ENCODE measurements around the gene OLA1.

Gene OLA1

DNA sequence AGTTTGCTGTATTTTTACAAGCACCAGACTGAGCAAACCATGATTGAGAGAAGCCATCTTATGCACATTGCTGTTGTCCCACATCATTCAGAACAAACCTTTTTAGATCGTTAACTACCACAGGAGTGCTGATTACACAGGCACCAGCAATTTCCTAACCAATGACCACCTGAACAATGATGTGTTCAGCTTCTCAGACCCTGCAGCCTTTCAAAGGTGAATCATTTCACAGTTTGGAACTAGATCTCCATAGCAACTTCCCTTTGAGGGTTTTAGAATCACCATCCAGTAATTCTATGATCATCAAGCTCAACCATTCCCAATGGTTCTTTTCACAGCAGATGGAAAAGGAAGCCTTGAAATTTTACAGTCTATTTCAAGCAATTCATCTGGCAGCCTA is 71.4 kb downstream of the OLA1 start:
- DNase-seq, result peak; percentile 52

DNA sequence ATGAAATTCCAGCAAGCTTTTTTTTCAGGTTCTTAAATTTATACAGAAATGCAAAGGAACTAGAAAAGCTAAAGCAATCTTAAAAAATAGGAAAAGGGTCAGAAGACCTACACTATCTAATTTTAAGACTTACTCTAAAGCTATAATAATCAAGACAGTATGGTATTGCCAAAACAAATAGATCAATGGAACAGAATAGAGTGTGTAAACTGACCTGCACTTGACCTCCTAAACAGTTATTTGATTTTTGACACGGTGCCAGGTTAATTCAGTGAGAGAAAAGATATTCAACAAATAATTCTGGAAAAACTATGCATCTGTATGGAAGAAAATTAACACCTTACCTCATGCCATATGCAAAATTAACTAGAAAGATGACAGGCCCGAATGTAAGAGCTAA is 73.6 kb downstream of the OLA1 start:
- DNase-seq, result no peak

DNA sequence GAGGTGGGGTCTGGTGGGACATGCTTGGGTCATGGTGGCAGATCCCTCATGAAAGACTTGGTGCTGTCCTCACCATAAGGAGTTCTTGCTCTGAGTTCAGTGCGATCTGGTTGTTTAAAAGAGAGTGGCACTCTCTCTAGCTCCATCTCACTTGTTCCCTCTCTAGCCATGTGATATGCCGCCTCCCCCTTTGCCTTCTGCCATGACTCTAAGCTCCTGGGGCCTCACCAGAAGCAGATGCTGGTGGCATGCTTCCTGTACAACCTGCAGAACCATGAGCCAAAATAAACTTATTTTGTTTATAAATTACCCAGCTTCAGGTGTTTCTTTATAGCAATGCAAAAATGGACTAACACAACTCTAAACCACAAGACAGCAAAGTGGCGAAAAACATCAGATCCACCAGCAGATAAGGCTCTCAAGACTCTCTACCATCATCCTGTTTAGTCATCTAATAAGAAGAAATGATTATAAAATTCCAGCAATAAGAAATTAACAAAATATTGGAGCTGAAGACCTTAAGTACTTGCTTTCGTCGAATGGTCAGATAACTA is 75.5 kb downstream of the OLA1 start:
- no peak for DNase-seq

DNA sequence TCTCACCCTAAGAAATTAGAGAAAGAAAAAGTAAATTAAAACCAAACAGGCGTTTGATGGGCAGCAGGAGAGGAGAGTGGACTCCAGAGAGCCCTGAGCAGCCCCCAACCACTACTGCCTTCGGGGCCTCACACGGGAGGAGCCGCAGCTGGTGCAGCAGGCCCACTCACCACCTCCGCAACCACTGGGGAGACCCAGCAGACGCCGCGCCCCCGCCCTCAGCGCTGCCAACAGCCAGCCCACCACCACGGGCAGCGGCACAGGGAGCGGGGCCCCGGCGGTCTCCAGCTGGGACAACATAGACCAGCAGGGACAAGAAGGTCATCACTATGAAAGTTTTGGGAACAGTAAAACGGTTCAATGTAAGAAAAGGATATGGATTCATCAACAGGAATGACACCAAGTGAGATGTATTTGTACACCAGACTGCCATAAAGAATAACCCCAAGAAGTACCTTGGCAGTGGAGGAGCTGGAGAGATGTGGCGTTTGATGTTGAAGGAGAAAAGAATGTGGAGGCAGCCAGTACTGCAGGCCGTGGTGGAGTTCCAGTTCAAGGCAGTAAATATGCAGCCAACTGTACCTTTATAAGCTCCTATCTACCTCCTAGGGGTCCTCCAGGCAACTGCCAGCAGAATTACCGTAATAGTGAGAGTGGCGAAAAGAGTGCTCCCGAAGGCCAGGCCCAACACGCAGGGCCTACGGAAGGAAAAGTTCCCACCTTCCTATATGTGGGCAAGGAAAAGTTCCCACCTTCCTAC is 76.5 kb downstream of the OLA1 start:
- no peak for DNase-seq

DNA sequence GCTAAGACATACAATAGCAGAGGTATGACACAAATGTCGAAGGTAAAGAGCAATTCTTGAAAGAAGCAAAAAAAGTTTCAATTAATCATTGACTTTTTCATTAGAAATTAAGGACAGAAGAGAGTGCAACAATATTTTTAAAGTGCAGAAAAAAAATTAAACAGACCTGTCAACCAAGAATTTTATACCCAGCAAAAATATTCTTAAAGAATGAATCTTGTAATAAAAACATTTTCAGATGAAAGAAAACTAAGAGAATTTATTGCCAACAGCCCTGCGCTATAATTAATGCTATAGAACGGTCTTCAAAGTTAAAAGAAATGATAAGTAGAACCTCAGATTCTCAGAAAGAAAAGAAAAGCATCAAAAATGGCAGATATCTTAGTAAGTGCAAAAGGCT is 79.0 kb downstream of the OLA1 start:
- DNase-seq, result no peak

DNA sequence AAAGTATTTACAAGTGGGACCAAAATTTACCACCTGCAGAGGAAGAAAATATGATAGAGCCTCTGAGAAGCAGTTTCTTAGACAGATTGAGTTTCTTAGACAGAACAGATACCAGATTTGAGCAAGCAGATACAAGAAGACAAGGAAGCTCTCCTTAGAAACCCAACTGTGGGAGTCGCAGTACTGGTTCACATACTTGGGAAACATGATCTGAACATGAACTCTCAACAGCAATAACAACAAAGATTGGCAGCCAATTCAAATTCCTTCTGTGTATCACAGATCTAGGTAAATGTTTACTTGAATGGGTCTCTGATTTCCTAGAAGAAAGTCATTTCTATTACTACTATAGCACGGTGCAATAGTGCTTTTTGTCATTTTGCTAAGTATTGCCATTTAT is 82.1 kb downstream of the OLA1 start:
- DNase-seq, result no peak

DNA sequence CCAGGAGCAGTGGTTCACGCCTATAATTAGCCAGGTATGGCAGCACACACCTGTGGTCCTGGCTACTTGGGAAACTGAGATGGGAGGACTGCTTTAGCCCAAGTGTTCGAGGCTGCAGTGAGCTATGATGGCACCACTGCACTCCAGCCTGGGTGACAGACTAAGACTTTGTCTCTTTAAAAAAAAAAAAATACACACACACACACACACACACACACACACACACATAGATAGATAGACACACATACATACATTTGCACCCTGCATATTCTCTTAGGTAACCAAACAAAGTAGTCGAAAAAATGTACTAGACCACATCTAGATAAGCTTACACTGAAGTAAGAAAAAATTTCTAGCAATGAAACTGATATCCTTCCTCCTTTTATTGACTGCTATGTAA is 86.8 kb downstream of the OLA1 start:
- no peak for DNase-seq

DNA sequence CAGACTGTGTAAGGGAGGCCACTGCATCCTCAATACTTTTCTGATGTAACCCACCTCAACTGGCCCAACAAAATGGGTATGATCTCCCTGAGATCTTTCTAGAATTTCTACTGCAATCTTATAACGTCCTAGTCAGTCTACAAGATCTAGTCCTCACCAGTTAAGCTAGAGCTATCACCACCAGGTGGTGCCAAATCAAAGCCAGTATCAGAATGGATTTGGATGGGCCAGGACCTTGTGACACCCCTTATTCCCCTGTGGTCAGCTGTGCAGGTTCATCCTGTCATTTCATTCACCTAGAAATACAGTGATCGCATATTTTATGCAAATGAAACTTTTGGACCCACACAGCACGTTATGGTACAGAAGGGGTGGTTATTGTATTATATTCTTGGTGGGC is 90.3 kb downstream of the OLA1 start:
- no peak for DNase-seq

DNA sequence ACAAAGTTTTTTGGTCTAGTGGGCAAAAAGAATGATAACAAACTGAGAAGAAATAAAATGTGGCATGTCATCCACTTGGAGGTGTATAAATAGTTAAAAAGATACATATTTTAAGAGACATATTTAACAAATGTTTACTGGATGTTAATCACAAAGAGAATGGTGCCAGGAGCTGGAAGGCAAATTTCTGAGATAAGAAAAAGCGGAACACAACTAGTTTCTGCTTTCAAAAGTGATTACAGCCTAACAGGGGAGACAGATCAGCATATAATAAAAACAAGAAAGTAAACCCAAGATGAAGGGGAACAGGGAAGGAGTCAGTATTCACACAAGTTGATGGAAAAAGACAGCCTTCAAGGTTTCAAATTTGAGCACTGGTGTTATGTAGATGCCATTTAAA is 91.3 kb downstream of the OLA1 start:
- no peak for DNase-seq

DNA sequence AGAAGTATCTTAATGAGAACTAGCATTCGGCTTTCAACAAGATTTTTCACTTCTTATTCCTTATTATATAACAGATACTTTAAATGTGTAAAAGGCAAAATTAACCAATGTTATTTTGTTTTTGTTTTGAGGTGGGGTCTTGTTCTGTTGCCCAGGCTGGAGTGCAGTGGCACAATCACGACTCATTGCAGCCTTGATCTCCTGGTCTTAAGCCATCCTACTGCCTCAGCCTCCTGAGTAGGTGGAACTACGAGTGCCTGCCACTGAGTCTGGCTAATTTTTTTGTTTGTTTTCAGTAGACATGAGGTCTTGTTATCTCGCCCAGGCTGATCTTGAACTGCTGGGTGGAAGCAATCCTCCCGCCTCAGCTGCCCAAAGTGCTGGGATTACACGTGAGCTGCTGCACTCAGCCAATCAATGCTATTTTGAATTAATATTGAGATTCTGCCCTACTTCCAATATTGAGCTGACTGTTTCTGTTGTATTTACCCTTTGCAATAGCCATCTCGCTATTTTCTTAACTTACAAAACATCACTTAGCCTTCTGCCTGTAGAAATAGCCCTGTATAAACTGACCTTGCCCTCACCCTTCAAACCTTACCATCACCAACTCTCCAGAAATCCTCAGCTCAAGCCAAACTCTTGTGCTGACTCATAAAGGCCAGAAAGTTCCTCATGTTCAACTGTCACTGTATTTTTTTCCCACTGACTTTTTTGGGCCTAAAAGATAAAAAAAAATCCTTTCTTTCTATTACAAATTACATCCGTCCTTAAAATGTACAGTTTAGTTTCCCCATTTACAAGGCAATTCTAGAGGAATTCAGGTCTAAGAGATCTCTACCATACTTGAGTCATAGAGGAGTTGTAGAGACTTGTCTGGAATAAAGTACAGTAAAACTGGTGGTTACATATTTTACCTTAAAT is 94.3 kb downstream of the OLA1 start:
- no peak for DNase-seq

DNA sequence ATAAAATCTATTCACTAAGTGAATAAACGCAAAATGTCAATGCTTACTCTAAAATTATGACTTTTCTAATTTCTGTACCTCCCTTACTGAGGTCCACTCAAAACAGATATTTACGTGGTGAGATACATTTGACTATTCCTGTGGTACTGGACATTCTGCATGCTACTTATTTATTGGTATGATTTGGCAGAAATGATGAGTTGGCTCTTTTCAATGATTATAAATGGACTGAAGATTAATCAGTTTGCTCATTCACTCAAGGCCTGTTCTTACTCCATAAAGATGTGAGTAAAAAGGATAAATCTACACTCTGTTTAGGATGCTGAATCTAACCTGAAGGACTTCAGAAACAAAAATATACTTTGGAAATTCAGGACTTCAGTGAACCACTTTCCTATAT is 98.8 kb downstream of the OLA1 start:
- DNase-seq, result no peak

DNA sequence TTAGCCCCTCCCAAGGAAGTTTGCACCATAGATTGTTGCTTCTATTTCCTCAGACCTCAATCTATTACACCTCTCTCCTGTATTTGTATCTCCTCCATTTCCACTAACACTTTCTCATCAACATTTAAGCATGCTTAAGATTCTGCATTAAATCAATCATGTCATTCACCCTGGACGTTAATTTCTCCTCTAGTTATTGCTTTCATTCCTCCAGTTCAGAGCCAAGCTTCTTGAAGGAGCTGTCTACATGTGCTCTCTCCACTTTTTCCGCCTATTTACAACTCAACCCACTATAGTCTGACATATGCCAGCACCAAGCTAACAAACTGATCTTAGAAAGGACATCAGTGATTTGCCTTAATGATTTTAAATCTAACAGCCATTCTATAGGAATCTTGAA is 99.5 kb downstream of the OLA1 start:
- no peak for DNase-seq

DNA sequence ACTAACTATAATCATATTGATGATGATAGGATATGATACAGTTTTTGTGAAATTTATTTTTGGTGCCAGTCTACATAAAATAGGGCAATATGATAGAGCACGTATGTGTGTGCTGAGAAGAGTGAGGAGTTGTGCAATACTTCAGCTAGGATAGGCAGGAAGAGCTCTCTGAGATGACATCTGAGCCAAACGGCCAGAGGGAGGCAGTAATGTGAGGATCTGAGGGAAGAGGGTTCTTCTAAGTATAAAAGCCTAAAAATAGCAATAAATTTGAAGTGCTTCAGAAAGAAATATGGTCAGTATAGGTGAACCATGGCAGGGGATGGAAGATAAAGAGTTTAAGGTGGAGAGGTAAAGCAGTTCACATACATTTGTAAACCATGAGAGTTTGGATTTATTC is 102.5 kb downstream of the OLA1 start:
- DNase-seq, result no peak

DNA sequence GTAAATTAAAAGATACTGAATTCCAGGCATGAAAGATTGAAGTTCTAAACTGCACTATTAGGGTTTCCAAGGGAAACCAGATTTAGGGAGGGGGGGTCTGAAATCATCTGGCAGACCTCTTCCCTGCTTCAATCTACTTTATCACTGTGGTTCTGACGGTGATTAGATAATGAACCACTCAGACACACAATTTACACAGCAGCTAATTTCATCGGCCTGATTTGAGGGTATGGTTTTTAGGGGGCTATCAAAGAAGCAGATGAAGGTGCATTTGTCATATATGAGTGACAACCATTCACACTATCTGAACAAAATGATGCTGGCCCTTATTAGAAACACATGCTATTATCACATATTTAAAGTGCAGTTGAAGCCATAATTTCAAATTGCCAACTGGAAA is 106.0 kb downstream of the OLA1 start:
- no peak for DNase-seq

DNA sequence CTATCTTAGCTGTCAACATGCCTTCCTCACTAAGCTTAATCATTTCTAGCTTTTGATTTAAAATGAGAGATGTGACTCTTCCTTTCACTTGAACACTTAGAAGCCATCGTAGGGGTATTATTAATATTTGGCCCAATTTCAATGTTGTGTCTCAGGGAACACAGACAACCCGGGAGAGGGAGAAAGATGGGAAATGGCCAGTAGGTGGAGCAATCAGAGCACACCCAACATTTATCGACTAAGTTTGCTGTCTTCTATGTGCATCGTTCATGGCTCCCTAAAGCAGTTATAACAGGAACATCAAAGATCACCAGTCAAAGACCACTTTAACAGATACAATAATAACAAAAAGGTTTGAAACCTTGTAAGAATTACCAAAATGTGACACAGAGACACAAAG is 110.2 kb downstream of the OLA1 start:
- no peak for DNase-seq

DNA sequence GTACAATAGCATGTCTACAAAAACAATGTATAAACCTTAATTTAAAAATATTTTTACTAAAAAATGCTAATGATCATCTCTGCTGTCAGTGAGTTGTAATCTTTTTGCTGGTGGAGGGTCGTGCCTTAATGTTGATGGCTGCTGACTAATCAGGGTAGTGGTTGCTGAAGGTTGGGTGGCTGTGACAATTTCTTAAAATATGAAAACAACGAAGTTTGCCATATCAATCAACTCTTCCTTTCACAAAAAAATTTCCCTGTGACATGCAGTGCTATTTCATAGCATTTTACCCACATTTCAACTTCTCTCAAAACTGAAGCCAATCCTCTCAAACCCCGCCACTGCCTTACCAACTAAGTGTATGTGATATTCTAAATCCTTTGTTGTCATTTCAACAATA is 112.4 kb downstream of the OLA1 start:
- no peak for DNase-seq

DNA sequence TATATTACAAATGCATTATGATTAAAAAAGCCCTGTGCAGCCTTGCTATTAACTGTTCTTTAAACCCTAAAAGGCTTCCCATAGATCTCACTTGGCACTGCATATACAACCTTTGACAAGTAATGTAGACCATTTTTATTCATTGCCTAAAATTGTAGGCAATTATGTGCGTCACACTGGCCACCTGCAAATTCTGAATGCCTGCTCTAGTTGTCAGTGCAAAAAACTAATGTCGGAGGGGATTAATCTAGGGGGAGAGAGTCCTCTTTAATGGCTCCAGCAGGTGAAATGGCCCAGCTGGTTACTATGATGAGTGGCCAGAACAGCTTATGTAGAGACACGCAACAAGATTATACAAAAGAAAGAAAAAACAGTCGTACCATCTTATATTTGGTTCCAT is 123.2 kb downstream of the OLA1 start:
- DNase-seq, result peak; percentile 82

DNA sequence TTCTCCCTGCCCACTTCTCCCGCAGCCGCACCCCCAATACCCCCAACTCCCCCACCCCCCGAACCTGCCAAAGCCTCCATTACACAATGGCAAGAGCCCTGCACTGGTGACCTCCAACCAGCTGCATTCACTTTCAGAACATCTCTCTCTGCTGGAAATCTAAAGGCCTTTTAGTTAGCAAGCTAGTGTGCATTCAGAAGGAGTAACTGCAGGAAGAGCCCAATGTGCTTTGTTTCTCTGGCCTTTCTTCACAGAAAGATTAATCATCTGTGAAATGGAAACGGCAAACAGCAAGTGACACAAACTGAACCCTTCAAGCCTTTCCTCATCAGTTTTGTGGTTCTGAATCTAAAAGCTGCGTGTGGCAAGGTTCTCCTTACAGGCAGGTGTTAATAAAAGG is 124.2 kb downstream of the OLA1 start:
- DNase-seq, result peak; percentile 57

DNA sequence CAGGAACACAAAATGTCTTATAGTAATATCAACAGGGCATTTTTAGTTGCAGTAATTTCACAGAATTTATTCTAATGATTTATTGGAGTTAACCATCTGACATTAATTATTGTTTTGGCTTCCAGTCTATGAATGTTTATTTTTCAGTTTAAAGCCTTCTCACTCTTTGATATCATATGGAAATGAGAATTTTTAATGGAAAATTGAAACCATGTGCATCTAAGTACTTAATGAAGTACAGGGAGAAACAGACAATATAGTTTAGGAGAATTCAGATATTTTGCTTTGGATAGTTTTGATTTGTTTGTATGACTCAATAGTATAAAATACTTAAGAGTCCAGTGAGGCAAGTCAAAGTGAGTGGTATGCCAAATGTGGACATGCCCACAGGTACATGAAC is 126.1 kb downstream of the OLA1 start:
- no peak for DNase-seq

DNA sequence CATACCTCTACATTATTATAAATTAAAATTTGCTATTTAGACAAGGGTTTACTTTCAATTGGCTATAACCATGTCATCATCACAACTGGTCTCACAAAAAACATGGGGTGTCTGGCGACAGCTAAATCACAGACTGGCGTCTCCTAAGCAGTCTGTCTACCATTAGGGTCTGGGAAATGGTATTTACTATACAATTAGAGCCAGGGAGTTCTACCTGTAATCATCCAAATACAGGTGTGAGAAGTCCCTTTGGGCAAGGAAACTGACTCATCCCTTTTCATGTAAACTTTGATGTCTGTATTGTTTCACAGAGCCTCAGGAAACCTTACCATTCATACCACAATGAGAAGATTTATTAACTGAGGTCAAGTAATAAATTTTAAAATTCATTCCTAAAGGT is 126.7 kb downstream of the OLA1 start:
- DNase-seq, result no peak

DNA sequence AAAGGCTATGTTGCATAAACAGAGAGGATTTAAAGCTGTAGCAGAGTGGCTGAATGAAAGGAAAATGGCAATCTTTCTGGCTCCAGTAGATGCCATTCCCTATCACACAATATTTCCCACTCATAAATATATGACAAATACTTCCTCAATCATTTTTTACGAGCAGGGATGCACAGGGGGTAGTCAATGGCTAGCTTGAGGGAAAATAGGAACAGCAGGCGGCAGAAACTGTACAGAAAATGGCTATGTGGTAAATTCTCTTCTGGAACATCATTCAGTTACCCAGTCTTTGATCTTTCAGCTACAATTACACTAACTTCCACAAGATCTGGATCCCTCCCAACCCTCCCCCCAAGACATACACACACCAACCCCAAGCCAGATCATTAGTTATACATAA is 127.2 kb downstream of the OLA1 start:
- DNase-seq, result no peak

DNA sequence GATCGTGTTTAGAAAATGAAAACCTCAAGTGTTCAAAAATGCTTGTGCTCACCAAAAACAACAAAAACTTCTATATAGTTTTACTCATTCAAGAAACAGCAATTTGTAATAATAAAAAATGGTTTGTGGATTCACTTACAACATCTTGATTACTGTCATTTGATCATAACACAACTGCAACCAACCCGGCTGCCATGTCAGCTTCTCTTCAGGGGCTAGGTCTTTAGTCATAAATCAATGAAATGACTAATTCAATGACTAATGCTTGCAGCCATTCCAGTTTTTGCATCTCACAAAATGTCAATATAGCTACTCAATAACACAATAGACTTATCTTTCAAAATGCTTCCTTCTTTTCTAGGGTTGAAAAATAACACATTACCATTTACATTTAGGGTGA is 128.0 kb downstream of the OLA1 start:
- DNase-seq, result no peak

DNA sequence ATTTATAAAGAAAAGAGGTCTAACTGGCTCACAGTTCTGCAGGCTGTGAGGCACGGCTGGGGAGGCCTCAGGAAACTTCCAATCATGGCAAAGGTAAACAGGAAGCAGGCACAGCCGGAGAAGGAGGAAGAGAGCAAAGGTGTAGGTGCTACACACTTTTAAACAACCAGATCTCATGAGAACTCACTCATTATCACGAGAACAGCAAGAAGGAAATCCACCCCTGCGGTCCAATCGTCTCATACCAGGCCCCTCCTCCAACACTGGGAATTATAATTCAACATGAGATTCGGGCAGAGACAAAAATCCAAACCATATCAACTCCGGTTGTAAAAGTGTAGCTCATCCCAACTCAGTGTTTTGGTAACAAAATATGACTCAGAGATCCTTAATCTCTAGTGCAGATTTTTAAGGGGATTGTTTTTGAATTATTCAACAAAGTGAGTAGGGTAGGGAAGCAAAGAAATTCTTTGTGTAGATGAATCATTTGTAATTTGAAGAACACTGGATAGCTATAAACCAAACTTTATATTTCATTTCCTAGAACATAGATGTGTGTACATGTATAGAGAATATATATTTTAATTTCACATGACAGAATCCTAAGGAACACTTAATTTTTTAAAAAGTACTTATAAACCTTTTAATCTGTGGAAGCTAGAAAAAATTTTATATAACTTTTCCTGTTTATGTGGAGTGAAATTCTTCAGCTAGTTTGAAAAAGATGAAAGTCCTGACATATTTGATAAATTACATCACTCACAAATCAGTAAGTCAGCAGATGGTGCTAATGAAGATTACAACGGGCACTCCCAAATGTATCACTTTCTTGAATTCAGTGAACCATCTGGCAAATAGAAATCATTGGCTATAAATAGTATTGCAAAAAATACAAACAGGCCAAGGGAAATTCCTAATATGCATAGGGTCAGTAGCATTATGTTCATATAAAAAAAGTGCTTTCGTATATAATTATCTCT is 130.1 kb downstream of the OLA1 start:
- DNase-seq, result no peak

Measured in NCI-H774 (cell line).